CD14-positive monocyte (primary cell): ENCODE results near the gene TMEM60. TPM values are rescaled to one million over a fixed set of nuclear protein-coding genes. Genes with fewer than 3 reads are reported as not detected.

ENCODE experiments used
- DNase-seq, 3 donors: peaks; one replicate each; pipeline ENCODE4 v3.0.0-alpha.2; 2011 to 2022
- H2AFZ ChIP-seq: 2 replicates; pipeline ENCODE4 v1.6.0; 2012; ENCODE audit warnings: mild to moderate bottlenecking, low read depth, low read length, inconsistent platforms; ENCODE audit not compliant: insufficient read depth, poor library complexity, severe bottlenecking
- H3K27ac ChIP-seq, 2 donors: 1 replicate in 1 of 2; 2 replicates in 1 of 2; pipeline ENCODE4 v1.5.1; 2012 to 2013; ENCODE audit warnings: low read length in 2 of 2, control low read depth in 1 of 2, inconsistent platforms in 1 of 2, low read depth in 1 of 2, mild to moderate bottlenecking in 1 of 2
- H3K27me3 ChIP-seq, 2 donors: one replicate each; pipeline versions ENCODE4 v1.6.0 to v1.6.1; 2011 to 2013; ENCODE audit warnings: low read length in 2 of 2; ENCODE audit not compliant: control insufficient read depth in 2 of 2, insufficient read depth in 2 of 2
- H3K36me3 ChIP-seq, 2 donors: replicated peaks in 1 of 2; 1 replicate in 1 of 2; 2 replicates in 1 of 2; pipeline versions ENCODE4 v1.5.1 to v1.6.1; 2012 to 2013; ENCODE audit warnings: low read length in 2 of 2, control low read depth in 1 of 2, inconsistent platforms in 1 of 2, mild to moderate bottlenecking in 1 of 2; ENCODE audit not compliant: insufficient read depth in 2 of 2, control insufficient read depth in 1 of 2
- H3K4me1 ChIP-seq, 2 donors: 1 replicate in 1 of 2; 2 replicates in 1 of 2; pipeline versions ENCODE4 v1.5.1 to v1.6.1; 2012 to 2013; ENCODE audit warnings: low read length in 2 of 2, control low read depth in 1 of 2, inconsistent platforms in 1 of 2, mild to moderate bottlenecking in 1 of 2, moderate library complexity in 1 of 2; ENCODE audit not compliant: insufficient read depth in 2 of 2, control insufficient read depth in 1 of 2
- H3K4me2 ChIP-seq: replicated peaks from 2 replicates; pipeline ENCODE3; 2012; ENCODE audit warnings: low read length, moderate library complexity, mild to moderate bottlenecking; ENCODE audit not compliant: poor library complexity, severe bottlenecking; ENCODE audit errors: extremely low read depth
- H3K4me3 ChIP-seq, 3 experiments: fragments of 200-600 bp in 1 of 3; sonication (generic) in 1 of 3; replicated peaks in 1 of 3; 1 replicate in 2 of 3; 2 replicates in 1 of 3; pipeline ENCODE4 v1.5.1; 2011 to 2013; ENCODE audit warnings: low read length in 3 of 3, mild to moderate bottlenecking in 3 of 3, control low read depth in 2 of 3, low read depth in 2 of 3, inconsistent platforms in 1 of 3, moderate library complexity in 1 of 3
- H3K79me2 ChIP-seq: 2 replicates; pipeline ENCODE4 v1.6.0; 2012; ENCODE audit warnings: mild to moderate bottlenecking, control low read depth, inconsistent platforms, low read length, moderate library complexity; ENCODE audit not compliant: insufficient read depth
- H3K9ac ChIP-seq: 2 replicates; pipeline ENCODE4 v1.6.0; 2017; ENCODE audit warnings: low read length, mild to moderate bottlenecking; ENCODE audit not compliant: insufficient read depth, poor library complexity, severe bottlenecking
- H3K9me3 ChIP-seq, 2 donors: replicated peaks in 1 of 2; 1 replicate in 1 of 2; 2 replicates in 1 of 2; pipeline versions ENCODE4 v1.5.1 to v1.6.1; 2012 to 2013; ENCODE audit warnings: low read length in 2 of 2, control low read depth in 1 of 2; ENCODE audit not compliant: control insufficient read depth in 1 of 2, insufficient read depth in 1 of 2
- H4K20me1 ChIP-seq: 2 replicates; pipeline ENCODE4 v1.6.0; 2012; ENCODE audit warnings: mild to moderate bottlenecking, low read length, control low read depth, moderate library complexity; ENCODE audit not compliant: insufficient read depth
- H3K27ac Mint-ChIP-seq, 7 donors: one replicate each; pipeline ENCODE4 v1.8.0; 2020; ENCODE audit warnings: mild to moderate bottlenecking in 7 of 7, mixed read lengths in 7 of 7, moderate library complexity in 6 of 7, inconsistent platforms in 2 of 7
- H3K27me3 Mint-ChIP-seq, 3 donors: one replicate each; pipeline ENCODE4 v1.8.0; 2021 to 2022; ENCODE audit warnings: low read depth in 3 of 3, mild to moderate bottlenecking in 3 of 3, mixed read lengths in 3 of 3, moderate library complexity in 3 of 3, inconsistent platforms in 1 of 3
- H3K36me3 Mint-ChIP-seq, 2 donors: one replicate each; pipeline ENCODE4 v1.8.0; 2020; ENCODE audit warnings: mixed read lengths in 2 of 2, inconsistent platforms in 1 of 2, mild to moderate bottlenecking in 1 of 2
- H3K4me1 Mint-ChIP-seq: one replicate; pipeline ENCODE4 v1.8.0; 2020; ENCODE audit warnings: mild to moderate bottlenecking, mixed read lengths
- H3K4me3 Mint-ChIP-seq, 2 donors: one replicate each; pipeline ENCODE4 v1.8.0; 2020; ENCODE audit warnings: mild to moderate bottlenecking in 2 of 2, mixed read lengths in 2 of 2, moderate library complexity in 1 of 2
- H3K9me3 Mint-ChIP-seq, 7 donors: one replicate each; pipeline ENCODE4 v1.8.0; 2020 to 2022; ENCODE audit warnings: mixed read lengths in 7 of 7, mild to moderate bottlenecking in 6 of 7, moderate library complexity in 6 of 7, inconsistent platforms in 2 of 7
- CTCF ChIP-seq: fragments of 200-600 bp; IDR thresholded peaks from one replicate; pipeline ENCODE4 v1.8.0; 2022; ENCODE audit warnings: antibody characterized with exemption, mild to moderate bottlenecking
- WGBS: methylation state at CpG from one replicate; pipeline ENCODE4 v1.1.5; 2013; ENCODE audit warnings: missing lambda C conversion rate; ENCODE audit not compliant: insufficient coverage; 5-methylcytosine and 5-hydroxymethylcytosine counted together
- intact Hi-C, 2 donors: fragments of 100-400 bp; cut with micrococcal nuclease; formaldehyde crosslinking; loops; one replicate each; pipeline versions ENCODE4 v1.15.0 to v1.15.1; 2023
- polyA plus RNA-seq, 3 donors: library from polyadenylated mRNA; depleted of rRNA in 1 of 3; unstranded in 2 of 3; stranded (reverse) in 1 of 3; fragments of 300-500 nt in 2 of 3; fragments of >200 nt in 1 of 3; fragmentation: Illumina TruSeq in 2 of 3; gene quantifications; 1 replicate in 2 of 3; 2 replicates in 1 of 3; pipeline ENCODE4 v1.2.3, GENCODE V29; 2012 to 2021

TMEM60 gene
- polyA plus RNA-seq, 3 donors: 5.5 to 27.6 (median 25.6) TPM

GRCh38 chr7:77813180-77813579 lies 14.9 kb upstream of the TMEM60 start:
- H2AFZ ChIP-seq: no peak overlapping the region
- no peak overlapping the region for H3K4me2 ChIP-seq
- no peak overlapping the region for H3K4me3 ChIP-seq
- peaks cover 7 to 17% of the 10 kb centered on the region in 2 donors for H3K36me3 ChIP-seq
- no peak for TF ChIP-seq CTCF
- H4K20me1 ChIP-seq: peaks cover 21% of the 10 kb centered on the region
- no peak overlapping the region for H3K9ac ChIP-seq
- intact Hi-C loops: no loop called here
- Mint-ChIP-seq H3K27me3 (peaks cover 0 to 2% (median 0%) of the 10 kb centered on the region in 3 donors), H3K9me3 (peaks cover 12 to 33% (median 21%) of the 10 kb centered on the region in 7 donors), H3K4me3 (no peak overlapping the region), H3K27ac (peak overlapping the region in 5 of 7 donors; percentile 4 to 80 (median 35)), H3K4me1 (peaks cover 16% of the 10 kb centered on the region), H3K36me3 (peaks cover 11 to 21% of the 10 kb centered on the region in 2 donors)
- H3K79me2 ChIP-seq: peaks cover 92% of the 10 kb centered on the region
- H3K9me3 ChIP-seq: peaks cover 15 to 17% of the 10 kb centered on the region in 2 donors
- 92% methylated on average over 2 of the region's 2 CpGs for WGBS
- no peaks in the 10 kb centered on the region for H3K27me3 ChIP-seq
- H3K27ac ChIP-seq: no peak overlapping the region
- peaks cover 0 to 9% of the 10 kb centered on the region in 2 donors for H3K4me1 ChIP-seq
- no peak for DNase-seq

GRCh38 chr7:77812290-77812685 lies 14.1 kb upstream of the TMEM60 start:
- TF ChIP-seq CTCF: no peak
- H3K4me1 Mint-ChIP-seq: peaks cover 16% of the 10 kb centered on the region

More at GRCh38 chr7:77812290-77812685, 14.1 kb upstream of the TMEM60 start:
- Mint-ChIP-seq H3K27me3 (peaks cover 0 to 2% (median 0%) of the 10 kb centered on the region in 3 donors), H3K36me3 (peaks cover 8 to 21% of the 10 kb centered on the region in 2 donors), H3K27ac (no peak overlapping the region), H3K9me3 (peaks cover 12 to 35% (median 23%) of the 10 kb centered on the region in 7 donors), H3K4me3 (no peak overlapping the region)
- Histone ChIP-seq H3K4me1 (peaks cover 0 to 9% of the 10 kb centered on the region in 2 donors), H3K9me3 (peaks cover 13 to 17% of the 10 kb centered on the region in 2 donors), H3K79me2 (peaks cover 93% of the 10 kb centered on the region), H3K4me3 (no peak overlapping the region), H2AFZ (no peak overlapping the region), H3K27me3 (no peaks in the 10 kb centered on the region), H3K27ac (no peak overlapping the region), H3K4me2 (no peak overlapping the region), H4K20me1 (peaks cover 21% of the 10 kb centered on the region), H3K9ac (no peak overlapping the region), H3K36me3 (peaks cover 7 to 14% of the 10 kb centered on the region in 2 donors)
- DNase-seq: no peak
- no CpG with 5 or more reads among the region's 1 CpG for WGBS
- intact Hi-C loops: no loop called here
